Activated naive CD4-positive, alpha-beta T cell treated with anti-CD3 and anti-CD28 coated beads, Interleukin-2, amount 50 U/mL, for 16 hours (primary cell): ENCODE measurements around the gene NAV2.

Experiments used
- DNase-seq: peaks from one replicate; pipeline ENCODE4 v3.0.0-alpha.2; 2020

NAV2 gene

DNA sequence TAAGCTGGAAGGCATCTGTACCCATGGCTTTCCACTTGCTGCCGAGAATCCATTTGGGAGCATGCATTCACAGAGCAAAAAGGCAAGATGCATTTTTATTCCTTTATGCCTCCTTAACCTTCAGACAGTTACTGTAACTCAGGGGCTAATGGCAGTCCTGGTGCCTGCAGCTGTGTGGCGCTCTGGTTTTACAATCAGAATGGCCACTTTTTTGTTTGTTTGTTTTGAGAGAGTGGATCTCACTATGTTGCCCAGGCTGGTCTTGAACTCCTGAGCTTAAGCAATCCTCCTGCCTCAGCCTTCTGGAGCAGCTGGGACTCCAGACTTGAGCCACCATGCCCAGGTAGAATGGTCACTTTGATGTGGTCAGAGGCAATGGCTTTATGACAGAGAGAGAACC is 101.8 kb downstream of the NAV2 start:
- no peak for DNase-seq

DNA sequence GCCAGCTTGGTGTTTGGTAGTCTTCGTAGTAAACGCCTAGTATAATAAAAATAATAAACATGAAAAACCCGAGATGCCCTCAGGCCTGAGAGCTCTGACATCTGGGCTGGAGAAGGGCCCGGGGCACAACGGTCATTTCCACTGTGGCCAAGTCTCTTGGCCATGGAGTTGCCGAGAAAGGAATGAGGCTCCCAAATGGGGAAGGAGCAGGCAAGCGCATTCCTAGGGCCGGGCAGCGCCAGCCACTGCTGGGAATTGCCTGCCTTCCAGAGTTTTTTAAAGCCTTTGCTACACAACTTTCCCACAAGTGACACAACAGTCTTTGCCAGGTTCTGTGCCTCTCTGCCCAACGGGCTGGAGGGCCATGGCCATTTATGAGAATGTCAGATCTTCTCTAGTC is 103.4 kb downstream of the NAV2 start:
- DNase-seq, result no peak

DNA sequence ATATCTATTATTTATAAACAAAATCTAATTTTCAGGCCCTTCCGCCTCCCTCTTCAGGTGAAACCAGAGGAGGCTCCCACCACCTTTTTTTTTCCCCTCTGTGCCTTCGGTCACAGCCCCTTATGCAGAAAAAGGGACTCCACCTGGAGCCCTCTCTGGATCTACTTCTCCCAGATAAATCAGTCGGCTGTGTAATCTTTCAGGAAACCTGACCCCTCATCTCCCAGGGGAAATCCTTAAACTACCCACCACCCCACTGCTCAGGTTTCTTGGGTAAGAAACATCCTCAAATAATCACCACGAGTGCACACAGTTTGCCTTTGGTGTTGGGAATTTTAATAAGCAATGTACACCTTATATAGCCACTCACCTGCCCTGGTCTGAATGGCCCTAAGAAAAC is 104.2 kb downstream of the NAV2 start:
- no peak for DNase-seq

DNA sequence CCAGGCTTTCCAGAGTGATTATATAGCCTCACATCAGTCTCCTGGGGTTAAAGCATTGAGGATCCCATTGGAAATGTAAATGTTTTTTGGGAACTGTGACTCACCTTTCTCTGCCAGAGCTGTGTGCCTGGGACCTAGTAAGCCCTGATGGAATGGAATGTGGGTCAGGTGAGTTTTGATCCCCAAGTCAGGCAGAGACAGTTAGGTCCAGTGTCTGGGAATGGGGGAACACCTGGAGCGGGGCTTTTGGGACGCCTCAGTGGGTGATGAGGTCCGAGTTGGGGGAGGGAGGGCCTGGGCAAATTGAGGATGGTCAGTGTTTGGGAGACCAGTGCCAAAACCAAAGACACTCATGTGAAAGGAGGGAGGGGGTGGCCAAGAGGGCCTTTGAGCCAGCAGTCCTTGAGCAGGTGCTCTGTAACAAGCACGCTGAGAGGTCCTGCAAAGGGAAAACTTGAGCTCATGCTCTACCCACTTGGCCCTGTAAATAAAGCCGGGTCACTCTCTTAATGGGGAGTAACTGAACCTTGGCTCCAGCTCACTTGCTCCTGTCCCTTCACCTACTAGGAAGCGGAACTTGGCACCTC is 104.7 kb downstream of the NAV2 start:
- no peak for DNase-seq

DNA sequence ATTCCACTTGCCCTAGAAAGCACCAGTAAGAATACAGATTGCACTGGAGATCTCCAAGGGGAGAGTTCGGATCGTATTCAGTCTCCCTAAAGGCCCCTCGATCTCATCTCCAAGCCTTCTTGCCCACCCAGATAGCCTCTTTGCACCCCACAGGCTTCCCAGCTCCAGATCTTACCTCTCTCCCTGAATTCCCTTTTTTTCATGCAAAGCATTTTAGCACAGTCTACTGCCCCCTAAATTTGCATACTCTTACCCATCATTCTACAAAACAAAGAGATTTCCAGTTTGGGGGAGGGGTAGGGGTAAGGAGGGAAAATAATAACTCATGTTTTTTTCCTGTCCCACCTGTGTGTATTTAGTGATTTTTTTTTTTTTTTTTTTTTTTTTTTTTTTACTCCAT is 105.2 kb downstream of the NAV2 start:
- no peak for DNase-seq

DNA sequence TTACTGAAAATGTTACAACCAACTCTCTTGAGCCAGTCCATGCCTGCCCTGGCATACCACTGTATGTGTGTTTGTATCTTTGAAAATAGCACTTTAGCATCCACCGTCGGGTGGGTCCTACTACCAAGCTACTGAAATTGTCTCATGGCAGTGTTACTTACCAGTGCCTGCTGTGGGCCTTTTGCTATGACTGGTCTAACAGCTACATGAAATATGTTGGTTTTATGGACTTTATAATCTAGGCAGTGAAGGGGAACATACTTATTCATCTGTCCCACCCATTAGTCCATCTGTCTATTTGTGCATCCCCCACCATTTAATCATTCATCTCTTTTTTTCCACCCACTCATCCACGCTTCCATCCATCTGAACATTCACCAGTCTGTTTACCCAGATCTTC is 106.0 kb downstream of the NAV2 start:
- no peak for DNase-seq

DNA sequence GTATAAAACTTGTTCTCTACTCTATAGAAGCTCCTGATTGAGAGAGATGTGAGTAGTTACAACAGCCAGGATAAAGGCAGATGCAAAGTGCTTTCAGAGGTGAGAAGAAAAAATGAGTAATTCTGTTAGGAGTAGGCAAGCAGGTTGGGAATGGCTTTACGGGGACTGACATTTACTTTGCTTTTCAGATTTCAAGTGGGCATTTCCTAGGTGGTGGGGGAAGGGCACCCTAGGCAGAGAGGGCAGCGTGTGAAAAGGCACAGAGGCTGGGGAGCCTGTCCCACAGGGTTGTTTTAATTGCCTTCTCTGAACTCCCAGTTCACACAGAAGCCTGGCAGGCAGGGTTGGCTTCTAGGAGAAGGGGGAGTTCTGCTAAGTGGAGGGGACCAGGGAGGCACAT is 106.5 kb downstream of the NAV2 start:
- DNase-seq, result no peak

DNA sequence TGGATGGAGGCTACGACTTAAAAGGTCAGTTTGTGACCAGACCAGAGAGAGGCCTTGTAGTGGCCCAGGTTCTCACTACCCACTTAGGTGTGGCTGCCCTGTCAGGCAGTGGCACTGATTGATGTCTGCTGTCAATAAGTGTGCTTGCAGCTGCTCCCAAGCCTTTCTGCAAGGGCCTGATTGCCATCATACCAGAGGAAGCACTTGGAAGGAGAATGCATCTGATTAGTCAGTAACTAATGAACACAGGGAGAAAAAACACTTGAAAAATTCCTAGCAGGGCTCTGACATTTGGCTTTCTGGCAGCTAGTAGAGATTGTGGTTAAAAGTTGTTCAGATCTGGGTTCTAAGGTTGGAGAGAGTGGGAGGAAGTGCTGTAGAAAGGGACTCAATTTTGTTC is 107.5 kb downstream of the NAV2 start:
- no peak for DNase-seq

DNA sequence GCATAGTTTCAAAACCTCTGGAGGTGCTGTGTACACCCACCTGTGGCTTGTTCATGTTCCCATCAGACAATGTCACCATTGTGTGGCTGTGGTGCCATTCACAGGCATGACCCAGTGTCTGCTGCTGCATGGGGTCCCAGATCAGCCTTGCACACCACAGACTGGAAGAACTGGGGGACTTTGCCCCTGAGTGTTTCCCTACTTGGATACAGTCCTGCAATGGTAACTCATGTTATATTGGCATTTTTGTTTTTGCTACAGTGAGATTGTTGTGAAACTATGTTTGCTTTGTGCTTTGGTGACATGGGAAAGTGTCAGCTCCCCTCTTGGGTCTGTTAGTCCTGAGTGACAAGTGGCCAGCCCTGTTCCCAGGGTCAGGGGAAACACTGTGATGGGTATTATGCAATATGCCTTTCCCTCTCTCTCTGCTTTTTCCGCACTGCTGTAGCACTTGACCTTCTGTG is 108.8 kb downstream of the NAV2 start:
- DNase-seq, result no peak

DNA sequence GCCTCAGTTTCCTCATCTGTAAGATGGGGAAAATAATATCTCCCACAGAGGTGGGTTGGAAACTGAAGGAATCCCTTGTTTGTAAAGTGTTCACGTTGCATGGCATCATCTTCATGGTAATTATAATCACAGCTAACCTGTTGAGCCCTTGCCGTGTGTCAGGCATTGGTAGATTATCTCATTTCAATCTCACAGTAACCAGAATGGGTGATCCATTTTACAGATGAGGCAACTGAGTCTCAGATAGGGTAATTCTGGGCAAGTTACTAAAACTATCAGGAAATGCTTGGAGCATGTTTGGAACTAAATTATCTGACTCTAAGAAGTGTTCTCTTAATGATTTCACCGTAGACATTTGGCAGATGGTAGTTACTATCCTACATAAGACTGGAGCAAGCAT is 109.4 kb downstream of the NAV2 start:
- DNase-seq, result no peak

DNA sequence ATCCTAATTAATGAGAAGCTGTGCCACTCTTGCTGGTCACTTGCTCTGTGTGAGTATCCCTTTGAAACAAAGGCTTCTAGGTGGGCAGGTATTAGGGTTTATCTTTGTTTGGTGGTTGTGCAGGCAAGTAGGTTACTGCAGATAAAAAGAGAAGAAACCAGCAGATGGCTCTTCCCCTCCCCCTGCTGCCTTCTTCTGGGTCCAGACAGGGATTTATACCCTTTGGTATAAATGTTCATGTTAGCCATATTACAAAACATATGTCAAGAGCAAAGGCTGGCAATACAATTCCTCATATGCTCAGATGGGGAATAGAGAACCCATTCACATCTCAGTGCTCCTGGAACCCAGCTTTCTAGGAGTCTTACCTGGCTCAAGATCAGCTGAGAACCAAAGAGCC is 109.9 kb downstream of the NAV2 start:
- no peak for DNase-seq

DNA sequence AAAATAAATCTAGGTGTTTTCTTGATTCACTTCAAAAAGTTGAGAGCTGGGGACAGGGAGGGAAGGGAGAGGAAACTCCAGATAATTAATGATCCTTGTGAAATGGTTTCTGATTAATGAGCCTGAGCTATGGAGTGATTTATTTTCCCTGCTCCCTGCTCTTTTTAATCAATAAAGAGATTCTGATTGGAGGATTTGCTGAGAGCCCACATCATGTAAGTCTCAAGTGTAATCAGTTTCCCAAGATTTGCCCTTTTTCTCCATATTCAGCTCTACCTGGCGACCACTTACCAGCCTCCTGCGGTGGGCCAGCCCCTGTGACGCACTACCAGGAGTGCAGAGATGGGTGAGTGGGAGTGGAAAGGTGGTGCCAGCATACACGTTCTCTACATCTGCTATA is 114.0 kb downstream of the NAV2 start:
- no peak for DNase-seq

DNA sequence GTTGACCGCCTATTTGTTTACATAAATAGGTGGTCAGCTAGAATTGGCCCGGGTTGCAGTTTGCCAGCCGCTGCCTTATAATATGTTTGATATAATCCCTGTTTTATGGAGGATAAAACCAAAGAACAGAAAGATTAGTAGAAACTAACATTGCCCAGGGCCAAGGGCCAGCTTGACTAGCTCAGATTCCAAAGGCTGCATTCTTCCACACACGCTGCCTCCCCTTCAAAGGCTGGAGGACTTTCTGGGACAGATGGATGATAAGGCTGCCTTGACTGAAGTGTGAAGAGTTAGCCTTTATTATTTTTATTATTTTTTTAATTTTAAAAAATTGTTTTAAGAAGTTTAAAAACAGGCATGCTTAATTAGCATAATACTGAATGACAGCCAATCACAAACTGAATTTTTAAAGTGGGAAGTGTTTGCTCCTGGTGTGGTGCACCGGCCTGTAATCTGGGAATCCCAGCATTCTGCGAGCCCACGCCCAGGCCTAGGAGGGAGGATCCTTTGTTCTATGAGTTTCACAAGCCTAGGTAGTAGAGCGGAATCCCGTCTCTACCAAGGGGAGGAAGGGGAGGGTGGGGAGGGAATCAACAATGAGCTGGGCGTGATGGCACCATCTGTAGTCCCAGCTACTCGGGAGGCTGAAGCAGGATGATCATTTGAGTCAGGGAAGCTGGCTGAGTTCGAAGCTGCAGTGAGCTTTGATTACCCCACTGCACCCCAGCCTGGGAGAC is 114.9 kb downstream of the NAV2 start:
- no peak for DNase-seq

DNA sequence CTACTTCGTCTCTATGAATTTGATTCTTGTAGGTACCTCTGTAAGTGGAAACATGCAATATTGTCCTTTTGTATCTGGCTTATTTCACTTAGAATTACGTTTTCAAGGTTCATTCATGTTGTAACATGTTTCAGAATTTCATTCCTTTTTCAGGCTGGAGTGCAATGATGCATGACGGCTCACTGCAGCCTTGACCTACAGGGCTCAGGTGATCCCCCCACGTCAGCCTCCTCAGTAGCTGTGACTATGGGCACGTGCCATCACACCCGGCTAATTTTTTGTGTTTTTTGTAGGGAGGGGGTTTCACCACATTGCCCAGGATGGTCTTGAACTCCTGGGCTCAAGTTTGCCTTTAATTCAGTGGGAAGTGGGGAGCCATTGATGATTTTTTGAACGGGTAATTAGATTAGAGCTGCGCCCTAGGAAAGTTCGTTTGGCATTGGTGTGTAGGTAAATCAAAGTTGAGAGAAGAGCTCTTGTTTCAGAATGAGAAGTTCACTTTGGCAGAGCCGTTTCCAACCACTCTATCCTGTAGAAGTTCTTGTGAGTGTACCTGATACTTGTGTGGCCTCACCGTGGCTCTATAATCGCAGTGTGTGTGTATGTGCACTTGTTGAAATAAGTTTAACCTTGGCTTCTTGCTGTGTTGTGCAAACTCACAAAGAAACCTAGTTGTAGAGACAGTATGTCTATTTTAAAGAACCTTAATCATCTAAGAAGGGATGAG is 115.9 kb downstream of the NAV2 start:
- no peak for DNase-seq

DNA sequence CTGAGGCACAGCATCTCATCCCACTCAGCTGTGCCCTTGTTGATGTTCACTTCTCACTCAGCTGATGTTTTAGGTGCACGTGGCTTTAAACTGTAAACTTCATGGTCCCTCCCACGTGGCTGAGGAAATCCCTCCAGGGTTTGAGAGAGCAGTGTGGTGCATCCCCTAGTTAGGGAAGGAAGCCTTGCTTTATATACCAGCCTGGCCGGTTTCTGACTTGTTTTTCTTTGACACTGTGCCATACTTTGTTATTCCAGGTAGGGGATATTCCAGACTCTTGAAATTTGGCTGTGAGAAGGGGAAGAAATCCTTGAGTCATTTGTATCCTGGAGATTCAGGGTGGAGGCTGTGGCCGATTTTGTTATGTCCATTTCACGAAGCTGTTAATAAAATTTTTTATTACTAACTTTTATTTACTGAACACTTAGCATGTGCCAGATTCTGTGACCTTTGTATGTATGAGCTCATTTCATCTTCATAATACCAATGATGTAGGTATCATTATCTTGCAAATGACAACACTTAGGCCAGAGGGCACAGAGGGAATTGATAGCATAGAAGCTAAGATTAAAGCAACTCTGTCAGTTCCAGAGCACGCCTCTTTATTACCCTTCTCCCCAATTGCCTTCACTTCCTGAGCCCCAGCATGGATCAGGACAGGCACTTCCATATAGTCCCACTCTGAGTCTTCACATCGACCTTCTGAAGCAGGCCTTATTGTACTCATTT is 116.6 kb downstream of the NAV2 start:
- no peak for DNase-seq

DNA sequence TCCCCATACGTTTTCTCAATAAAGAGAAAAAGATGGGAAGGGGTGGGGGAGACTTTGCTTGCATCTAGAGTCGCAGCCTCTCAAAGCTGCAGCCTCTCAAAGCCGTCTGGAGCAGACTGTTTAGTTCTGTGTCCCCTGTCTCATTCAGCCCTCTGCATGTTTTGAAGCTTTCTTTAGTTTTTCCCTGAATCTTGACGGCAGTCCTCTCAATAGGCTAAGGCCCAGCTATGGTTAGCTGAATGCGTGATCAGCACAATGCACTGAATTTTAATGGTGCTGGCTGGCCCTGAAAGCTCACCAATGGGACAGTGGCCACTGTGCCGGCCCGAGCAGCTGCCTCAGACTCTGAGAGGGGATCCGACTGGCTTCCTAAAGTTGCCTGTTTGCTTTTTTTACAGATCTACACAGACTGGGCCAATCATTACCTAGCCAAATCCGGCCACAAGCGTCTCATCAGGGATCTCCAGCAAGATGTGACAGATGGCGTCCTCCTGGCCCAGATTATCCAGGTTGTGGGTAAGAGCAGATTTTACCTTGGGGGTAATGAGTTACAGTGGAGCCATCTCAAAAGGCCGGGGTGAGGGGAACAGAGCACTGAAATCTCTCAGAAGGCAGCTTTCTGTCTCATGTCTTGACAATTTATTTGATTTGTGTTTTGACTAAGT is 119.6 kb downstream of the NAV2 start:
- no peak for DNase-seq

DNA sequence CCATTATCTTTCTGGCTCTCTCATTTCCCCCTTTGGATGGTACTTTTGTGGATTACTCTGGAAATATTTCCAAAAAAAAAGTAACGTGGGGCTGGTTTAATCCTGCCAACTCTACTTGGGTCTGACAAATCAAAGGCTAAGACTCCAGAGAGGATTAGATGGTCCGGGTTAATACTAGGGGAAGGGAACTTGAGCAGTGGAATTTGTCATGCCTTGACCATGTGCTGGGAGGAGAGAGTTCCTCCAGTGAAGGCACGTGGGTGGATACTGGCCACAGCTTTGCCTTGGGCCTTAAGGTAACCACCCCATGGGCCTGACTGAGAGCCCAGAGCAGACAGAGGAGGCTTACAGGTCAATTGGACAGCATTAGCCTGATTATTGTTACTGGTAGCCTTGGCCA is 120.3 kb downstream of the NAV2 start:
- DNase-seq, result no peak

DNA sequence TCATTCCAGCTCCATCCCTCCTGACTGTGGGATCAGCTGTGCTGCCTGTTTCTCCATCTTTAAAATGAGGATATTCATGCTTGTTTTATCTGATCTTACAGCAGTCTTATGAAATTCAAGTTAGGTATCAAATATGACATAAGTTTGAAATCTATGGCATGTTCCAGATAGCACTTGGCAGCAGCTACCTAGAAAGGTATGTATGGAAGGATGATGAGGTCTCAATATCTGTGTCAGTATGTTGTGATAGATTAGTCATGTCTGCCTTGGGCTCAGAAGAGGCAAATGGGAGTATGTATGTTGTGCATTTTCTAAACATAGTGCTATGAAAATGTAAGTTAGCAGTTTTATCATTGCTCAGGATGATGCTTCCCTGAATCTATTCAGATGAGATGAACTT is 122.1 kb downstream of the NAV2 start:
- DNase-seq, result no peak

DNA sequence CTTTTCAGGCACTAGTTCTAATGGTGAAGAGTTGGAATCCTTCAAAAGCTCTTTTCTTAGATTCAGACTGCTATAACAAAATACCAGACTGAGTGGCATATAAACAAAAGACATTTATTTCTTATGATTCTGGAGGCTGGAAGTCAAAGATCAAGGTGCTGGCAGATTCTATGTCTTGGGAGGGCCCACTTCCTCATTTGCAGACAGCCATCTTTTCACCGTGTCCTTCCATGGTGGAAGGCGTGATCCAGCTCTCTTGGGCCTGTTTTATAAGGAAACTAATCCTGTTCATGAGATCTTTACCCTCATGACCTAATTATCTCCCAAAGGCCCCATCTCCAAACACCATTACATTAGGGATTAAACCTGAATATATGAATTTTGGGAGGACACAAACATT is 124.0 kb downstream of the NAV2 start:
- no peak for DNase-seq

DNA sequence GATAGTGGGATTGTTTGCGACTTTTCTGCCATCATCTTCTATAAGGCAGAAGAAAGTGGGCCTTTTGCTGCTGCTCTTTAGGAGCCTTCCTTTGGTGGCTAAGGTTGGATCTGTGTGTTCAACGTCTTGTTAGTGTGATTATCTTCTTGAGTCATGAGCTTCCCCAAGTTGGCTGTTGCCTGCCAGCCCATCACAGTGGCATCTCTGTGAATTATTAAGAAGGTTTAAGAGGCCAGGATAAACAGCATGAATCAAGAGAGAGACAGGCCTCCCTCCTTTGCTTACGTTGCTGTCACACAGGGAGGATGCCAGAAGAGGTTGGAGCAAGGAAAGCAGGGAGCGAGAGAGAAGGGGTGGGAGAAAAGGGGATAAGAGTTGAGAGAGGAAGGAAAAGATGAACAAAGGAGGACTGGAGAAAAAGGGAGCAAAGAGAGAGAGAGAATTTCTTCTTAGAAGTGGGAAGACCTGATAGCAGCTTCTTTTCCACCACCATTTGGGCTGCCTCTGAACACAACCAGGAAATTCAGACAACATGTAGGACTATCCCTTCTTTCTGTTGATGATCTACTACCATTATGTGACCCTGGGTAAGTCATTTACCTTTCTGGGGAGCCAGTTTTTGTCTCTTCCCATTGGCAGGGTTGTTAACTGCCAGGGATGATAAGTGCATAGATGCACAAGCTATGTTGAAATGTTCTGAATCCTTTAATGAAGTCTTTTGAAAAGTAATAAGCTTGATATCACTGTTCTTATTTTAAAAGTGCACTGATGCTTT is 126.5 kb downstream of the NAV2 start:
- DNase-seq, result no peak

DNA sequence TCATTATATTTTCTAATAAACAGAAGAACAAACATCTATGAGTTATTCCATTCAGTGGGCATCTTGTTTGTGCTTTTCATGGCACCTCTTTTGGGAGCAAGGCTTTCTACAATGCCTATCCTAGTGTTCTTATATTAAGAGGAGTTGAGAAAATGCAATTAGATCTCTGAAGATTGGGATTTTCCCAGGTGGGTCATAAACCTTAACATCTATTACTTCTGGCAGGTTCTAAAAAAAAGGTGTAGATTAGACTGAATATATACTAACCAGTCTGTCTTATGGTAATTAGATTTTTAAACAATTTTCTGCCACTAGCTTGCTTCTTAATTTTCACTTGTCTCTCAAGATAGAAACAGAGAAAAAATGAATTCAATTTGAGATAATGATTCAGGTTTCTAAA is 128.3 kb downstream of the NAV2 start:
- DNase-seq, result no peak

DNA sequence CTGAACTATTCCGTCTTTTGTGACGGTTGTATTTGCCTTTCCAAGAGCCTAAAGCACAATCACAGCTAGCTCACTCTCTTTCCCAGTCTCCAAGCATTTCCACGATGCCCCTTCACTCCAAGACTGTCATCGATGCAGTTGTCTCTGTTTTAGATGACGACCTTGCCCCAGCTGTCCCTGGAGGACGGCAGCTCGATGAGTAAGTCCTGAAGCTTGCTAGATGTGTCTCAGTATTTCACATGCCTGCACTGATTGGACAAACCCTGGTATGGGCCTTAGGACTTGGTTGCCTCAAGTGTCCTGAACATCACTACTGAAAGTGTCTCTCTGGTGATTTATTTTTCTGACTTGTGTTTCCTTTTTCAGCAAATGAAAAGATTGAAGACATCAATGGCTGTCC is 129.9 kb downstream of the NAV2 start:
- no peak for DNase-seq
